Endodermal cell (in vitro differentiated cells): Measurements from ENCODE around the gene HTR1E. TPM values are rescaled to one million over a fixed set of nuclear protein-coding genes. Genes with fewer than 3 reads are reported as not detected.
"Not testable (repeated sequence)": the region's sequence is repeated elsewhere in the genome, so short reads cannot be mapped to it uniquely, and the experiment has no call there.

Source experiments
- DNase-seq: peaks from one replicate; pipeline ENCODE4 v3.0.0-alpha.2; 2017
- H3K27ac ChIP-seq: 2 replicates; pipeline ENCODE4 v1.5.1; 2013; ENCODE audit warnings: mild to moderate bottlenecking, low read depth, low read length, moderate library complexity
- H3K27me3 ChIP-seq: 2 replicates; pipeline ENCODE4 v1.6.1; 2013; ENCODE audit warnings: mild to moderate bottlenecking, low read length, moderate library complexity; ENCODE audit not compliant: insufficient read depth, control insufficient read depth, poor library complexity, severe bottlenecking
- H3K36me3 ChIP-seq: 2 replicates; pipeline ENCODE4 v1.7.0; 2013; ENCODE audit warnings: mild to moderate bottlenecking, low read length, moderate library complexity; ENCODE audit not compliant: control insufficient read depth, insufficient read depth
- H3K4me1 ChIP-seq: one replicate; pipeline ENCODE4 v1.7.0; 2013; ENCODE audit warnings: low read length; ENCODE audit not compliant: control insufficient read depth, insufficient read depth
- H3K4me3 ChIP-seq: 2 replicates; pipeline ENCODE4 v1.5.1; 2013; ENCODE audit warnings: mild to moderate bottlenecking, low read length, moderate library complexity
- H3K9ac ChIP-seq: 2 replicates; pipeline ENCODE4 v1.6.1; 2013; ENCODE audit warnings: mild to moderate bottlenecking, low read length, moderate library complexity; ENCODE audit not compliant: poor library complexity, severe bottlenecking; ENCODE audit errors: extremely low read depth
- H3K9me3 ChIP-seq: 2 replicates; pipeline ENCODE4 v1.6.1; 2013; ENCODE audit warnings: mild to moderate bottlenecking, low read length, moderate library complexity; ENCODE audit not compliant: control insufficient read depth
- H3K27ac Mint-ChIP-seq: 2 replicates; pipeline ENCODE4 v1.8.0; 2020; ENCODE audit warnings: mixed read lengths
- H3K27me3 Mint-ChIP-seq: 2 replicates; pipeline ENCODE4 v1.8.0; 2021; ENCODE audit warnings: mild to moderate bottlenecking, mixed read lengths; ENCODE audit not compliant: insufficient read depth
- H3K36me3 Mint-ChIP-seq: 2 replicates; pipeline ENCODE4 v1.8.0; 2020; ENCODE audit warnings: low read depth, mixed read lengths
- H3K4me1 Mint-ChIP-seq: 2 replicates; pipeline ENCODE4 v1.8.0; 2020; ENCODE audit warnings: mixed read lengths
- H3K4me3 Mint-ChIP-seq: 2 replicates; pipeline ENCODE4 v1.8.0; 2020; ENCODE audit warnings: mild to moderate bottlenecking, moderate library complexity, mixed read lengths
- H3K9me3 Mint-ChIP-seq: 2 replicates; pipeline ENCODE4 v1.8.0; 2020; ENCODE audit warnings: mild to moderate bottlenecking, mixed read lengths
- CTCF ChIP-seq: fragments of 200-600 bp; sonication (generic); conservative IDR thresholded peaks from 2 replicates; pipeline ENCODE4 v1.5.0; 2021; ENCODE audit warnings: antibody characterized with exemption, mild to moderate bottlenecking
- WGBS, 2 experiments: methylation state at CpG; one replicate each; pipeline versions ENCODE4 v1.1.5 to v1.1.7; 2013; ENCODE audit warnings: missing lambda C conversion rate in 2 of 2, mixed read lengths in 1 of 2; ENCODE audit not compliant: insufficient coverage in 1 of 2, insufficient read length in 1 of 2; 5-methylcytosine and 5-hydroxymethylcytosine counted together
- long read RNA-seq, 4 experiments: library from polyadenylated mRNA in 2 of 4; library from RNA in 1 of 4; library from capped mRNA in 1 of 4; stranded (forward) in 3 of 4; unstranded in 1 of 4; transcript quantifications; one replicate each; pipeline ENCODE4 v2.0.0, GENCODE V29; 2020 to 2021; ENCODE audit warnings: inconsistent platforms in 1 of 4
- polyA plus RNA-seq, 2 experiments: library from polyadenylated mRNA; stranded (reverse); fragments of 50-300 nt; gene quantifications; one replicate each; pipeline ENCODE4 v1.2.3, GENCODE V29; 2013
- total RNA-seq, 2 donors: library from RNA; stranded (reverse); fragmentation: NEBNext Ultra II Directional in 1 of 2; extraction: Animal tissue kit (Norgen Biotek cat#: 25700) in 1 of 2; gene quantifications; 2 replicates in 1 of 2; 3 replicates in 1 of 2; pipeline ENCODE4 v1.2.1, GENCODE V29; 2021

HTR1E gene
- 1 to 10 TPM; 1.3 to 3.6 TPM for total RNA-seq
- polyA plus RNA-seq (2013, experiment 1 of 2): 0.85 TPM
- 1.4 TPM for polyA plus RNA-seq (2013, experiment 2 of 2)
- long read RNA-seq, experiment 1, partial matches to known transcripts: 2 of 5 reads
- long read RNA-seq, experiment 1, other reads (novel, unspliced or antisense): 1 of 5 reads
- long read RNA-seq, experiment 2, partial matches to known transcripts: 0 of 6 reads
- long read RNA-seq, experiment 2, other reads (novel, unspliced or antisense): 2 of 6 reads
- long read RNA-seq, experiment 3, transcript HTR1E-201 (2 exons, 2,052 nt): major isoform, 8 of 11 reads
- long read RNA-seq, experiment 3, partial matches to known transcripts: 0 of 11 reads
- long read RNA-seq, experiment 3, other reads (novel, unspliced or antisense): 3 of 11 reads
- long read RNA-seq, experiment 4: 0 reads

GRCh38 chr6:86937219-86938079, at the start of gene HTR1E:
Gene HTR1E, plus strand, starts transcription at chr6:86937528. Its CDS starts 77,807 bp downstream, at chr6:87015335.
- WGBS, 2 experiments: 3 to 6% methylated on average over 22 to 55 of the region's 55 CpGs

DNA sequence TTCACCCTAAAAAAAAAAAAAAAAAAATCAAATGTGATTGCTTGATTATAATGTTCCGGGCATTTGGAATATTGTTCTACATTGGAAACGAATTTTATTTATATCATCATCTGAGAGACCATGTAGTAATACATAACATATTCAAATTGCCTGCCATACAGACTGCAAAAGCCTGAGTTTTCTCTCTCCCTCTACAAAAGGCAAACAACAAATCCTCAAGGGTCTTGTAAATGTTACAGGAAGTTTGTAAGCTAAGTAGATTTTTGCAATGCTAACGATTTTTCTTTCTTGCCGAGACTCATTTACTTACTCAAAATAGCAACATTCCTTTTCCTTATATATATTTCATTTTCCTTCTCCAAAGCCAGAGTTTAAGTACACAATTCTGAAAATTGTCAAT, 49.0 kb upstream of the HTR1E start:
- WGBS, 2 experiments: 56 to 80% methylated on average over 2 to 3 of the region's 4 CpGs
- H3K4me3 Mint-ChIP-seq: no peak overlapping the region
- Histone ChIP-seq H3K9ac (no peak overlapping the region), H3K9me3 (peaks cover 7% of the 10 kb centered on the region), H3K36me3 (no peaks in the 10 kb centered on the region), H3K4me3 (no peak overlapping the region), H3K27ac (no peak overlapping the region), H3K4me1 (no peaks in the 10 kb centered on the region), H3K27me3 (no peaks in the 10 kb centered on the region)
- peaks cover 2% of the 10 kb centered on the region for H3K27me3 Mint-ChIP-seq
- peaks cover 9% of the 10 kb centered on the region for H3K4me1 Mint-ChIP-seq
- H3K36me3 Mint-ChIP-seq: no peaks in the 10 kb centered on the region
- H3K9me3 Mint-ChIP-seq: peaks cover 19% of the 10 kb centered on the region
- H3K27ac Mint-ChIP-seq: no peak overlapping the region
- TF ChIP-seq CTCF: no peak
- DNase-seq: no peak

More at GRCh38 chr6:86937219-86938079, at the start of gene HTR1E:
- H3K9ac ChIP-seq: peak within 1 kb of the TSS; percentile 47
- H3K4me3 ChIP-seq: peak within 1 kb of the TSS; percentile 86
- Mint-ChIP-seq H3K9me3 (no peaks in the 10 kb centered on the region), H3K4me1 (peaks cover 23% of the 10 kb centered on the region), H3K4me3 (peak within 1 kb of the TSS; percentile 68), H3K27ac (peak within 1 kb of the TSS; percentile 59), H3K27me3 (peaks cover 19% of the 10 kb centered on the region), H3K36me3 (peaks cover 5% of the 10 kb centered on the region)
- peaks cover 5% of the 10 kb centered on the region for H3K9me3 ChIP-seq
- H3K36me3 ChIP-seq: peaks cover 16% of the 10 kb centered on the region
- peak; percentile 97 for TF ChIP-seq CTCF
- peaks cover 5% of the 10 kb centered on the region for H3K4me1 ChIP-seq
- no peak within 1 kb of the TSS for H3K27ac ChIP-seq
- DNase-seq: peak; percentile 97
- H3K27me3 ChIP-seq: no peaks in the 10 kb centered on the region

DNA sequence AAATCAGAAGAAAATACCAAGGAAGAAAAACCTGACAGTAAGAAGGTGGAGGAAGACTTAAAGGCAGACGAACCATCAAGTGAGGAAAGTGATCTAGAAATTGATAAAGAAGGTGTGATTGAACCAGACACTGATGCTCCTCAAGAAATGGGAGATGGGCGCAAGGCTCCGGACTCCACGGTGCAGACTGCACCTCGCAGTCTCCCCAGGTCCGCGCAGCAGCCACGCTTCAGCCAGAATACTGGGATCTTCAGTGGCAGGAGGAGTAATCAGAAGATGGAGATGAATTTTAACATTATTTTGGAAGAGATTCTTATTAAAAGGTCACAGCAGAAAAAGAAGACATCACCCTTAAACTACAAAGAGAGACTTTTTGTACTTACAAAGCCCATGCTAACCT, 40.1 kb upstream of the HTR1E start:
- H3K36me3 Mint-ChIP-seq, H3K27me3 ChIP-seq, H3K27ac ChIP-seq, H3K9ac ChIP-seq, H3K4me1 ChIP-seq, H3K27ac Mint-ChIP-seq, H3K36me3 ChIP-seq, H3K4me1 Mint-ChIP-seq: not testable (repeated sequence)
- peak overlapping the region; percentile 13 for H3K4me3 ChIP-seq
- DNase-seq: peak; percentile 38
- Mint-ChIP-seq H3K27me3 (peaks cover 19% of the 10 kb centered on the region), H3K9me3 (peaks cover 60% of the 10 kb centered on the region), H3K4me3 (peak overlapping the region; percentile 43)
- peaks cover 45% of the 10 kb centered on the region for H3K9me3 ChIP-seq
- 94% methylated on average over 8 of the region's 8 CpGs; no CpG with 5 or more reads in 1 of the 2 experiments for WGBS, 2 experiments
